ENCODE data around the gene SMIM11. TPM values are rescaled to one million over a fixed set of nuclear protein-coding genes. Genes with fewer than 3 reads are reported as not detected.
"Not testable (repeated sequence)": the region's sequence is repeated elsewhere in the genome, so short reads cannot be mapped to it uniquely, and the experiment has no call there.

Gene SMIM11
- total RNA-seq, 1 donor from 2014 or later, result 29.0 TPM

DNA sequence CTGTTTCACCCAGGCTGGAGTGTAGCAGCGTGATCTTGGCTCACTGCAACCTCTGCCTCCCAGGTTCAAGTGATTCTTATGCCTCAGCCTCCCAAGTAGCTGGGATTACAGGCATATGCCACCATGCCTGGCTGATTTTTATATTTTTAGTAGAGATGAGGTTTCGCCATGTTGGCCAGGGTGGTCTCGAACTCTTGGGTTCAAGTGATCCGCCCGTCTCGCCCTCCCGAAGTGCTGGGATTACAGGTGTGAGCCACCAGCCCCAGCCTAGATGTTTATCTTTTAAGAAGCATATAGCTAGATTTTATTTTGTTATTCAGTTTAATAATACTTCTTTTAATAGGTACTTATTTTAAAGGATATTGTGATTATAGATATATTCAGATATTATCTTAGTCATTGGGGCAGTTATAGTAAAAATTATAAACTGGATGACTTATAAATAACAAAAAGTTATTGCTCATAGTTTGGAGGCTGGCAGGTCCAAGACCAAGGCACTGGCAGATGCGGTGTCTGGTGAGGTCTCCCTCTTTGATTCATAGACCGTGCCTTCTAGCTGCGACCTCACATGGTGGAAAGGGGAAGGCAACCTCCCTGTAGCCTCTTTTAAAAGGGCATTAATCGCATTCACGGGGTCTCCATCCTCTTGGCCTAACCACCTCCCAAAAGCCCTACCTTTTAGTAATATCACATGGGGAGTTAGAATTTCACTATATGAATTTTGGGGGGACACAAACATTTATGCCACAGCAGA is 14.6 kb upstream of the SMIM11 start:
- intact Hi-C loops (cut with micrococcal nuclease), result no loop called here
- Mint-ChIP-seq H3K36me3 (ENCODE audit: low read depth) (peaks cover 4% of the 10 kb centered on the region), H3K27ac (no peak overlapping the region), H3K9me3 (peaks cover 4% of the 10 kb centered on the region), H3K4me1 (ENCODE audit: low read depth) (peaks cover 7% of the 10 kb centered on the region), H3K27me3 (ENCODE audit: low read depth) (peaks cover 41% of the 10 kb centered on the region), H3K4me3 (ENCODE audit: low read depth) (no peak overlapping the region)
- no peak for DNase-seq (ENCODE audit: low spot score)

DNA sequence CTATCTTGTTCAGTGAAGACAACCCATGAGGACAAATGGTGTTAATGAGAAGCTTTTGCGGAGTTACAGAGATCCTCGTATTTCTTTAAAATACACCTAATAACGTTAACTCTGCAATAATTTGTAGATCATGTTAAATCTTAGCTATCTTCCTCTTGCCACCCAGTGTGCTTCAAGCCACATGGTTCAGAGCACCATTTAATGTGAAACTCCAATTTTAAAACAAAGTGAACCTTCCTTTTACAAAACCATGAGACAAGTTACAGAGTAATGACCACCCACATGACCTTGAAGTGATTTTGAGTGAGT is 13.2 kb upstream of the SMIM11 start:
- peaks cover 31% of the 10 kb centered on the region for H3K27me3 Mint-ChIP-seq (ENCODE audit: low read depth)
- DNase-seq (ENCODE audit: low spot score), result no peak
- H3K36me3 Mint-ChIP-seq (ENCODE audit: low read depth), result peaks cover 4% of the 10 kb centered on the region
- H3K4me3 Mint-ChIP-seq (ENCODE audit: low read depth), result no peak overlapping the region
- H3K9me3 Mint-ChIP-seq, result peaks cover 4% of the 10 kb centered on the region
- peaks cover 7% of the 10 kb centered on the region for H3K4me1 Mint-ChIP-seq (ENCODE audit: low read depth)
- H3K27ac Mint-ChIP-seq, result no peak overlapping the region
- intact Hi-C loops (cut with micrococcal nuclease), result no loop called here

DNA sequence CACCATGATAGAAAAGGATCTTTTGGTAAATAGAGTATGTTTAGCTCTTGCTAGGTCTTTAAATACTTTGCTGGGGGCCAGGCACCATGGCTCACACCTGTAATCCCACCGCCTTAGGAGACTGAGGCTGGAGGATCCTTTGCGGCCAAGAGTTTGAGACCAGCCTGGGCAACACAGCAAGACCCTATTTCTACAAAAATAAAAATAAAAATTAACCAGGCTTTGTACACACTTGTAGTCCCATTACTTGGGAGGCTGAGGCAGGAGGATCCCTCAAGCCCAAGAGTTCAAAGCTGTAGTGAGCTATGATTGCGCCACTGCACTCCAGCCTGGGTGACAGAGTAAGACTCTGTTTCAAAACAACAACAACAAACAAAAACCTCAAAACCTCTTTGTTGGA is 12.6 kb upstream of the SMIM11 start:
- no peak overlapping the region for H3K4me3 Mint-ChIP-seq (ENCODE audit: low read depth)
- no peak overlapping the region for H3K27ac Mint-ChIP-seq
- peaks cover 4% of the 10 kb centered on the region for H3K9me3 Mint-ChIP-seq
- peaks cover 4% of the 10 kb centered on the region for H3K36me3 Mint-ChIP-seq (ENCODE audit: low read depth)
- H3K4me1 Mint-ChIP-seq (ENCODE audit: low read depth), result peaks cover 7% of the 10 kb centered on the region
- intact Hi-C loops (cut with micrococcal nuclease), result no loop called here
- peaks cover 26% of the 10 kb centered on the region for H3K27me3 Mint-ChIP-seq (ENCODE audit: low read depth)
- no peak for DNase-seq (ENCODE audit: low spot score)

DNA sequence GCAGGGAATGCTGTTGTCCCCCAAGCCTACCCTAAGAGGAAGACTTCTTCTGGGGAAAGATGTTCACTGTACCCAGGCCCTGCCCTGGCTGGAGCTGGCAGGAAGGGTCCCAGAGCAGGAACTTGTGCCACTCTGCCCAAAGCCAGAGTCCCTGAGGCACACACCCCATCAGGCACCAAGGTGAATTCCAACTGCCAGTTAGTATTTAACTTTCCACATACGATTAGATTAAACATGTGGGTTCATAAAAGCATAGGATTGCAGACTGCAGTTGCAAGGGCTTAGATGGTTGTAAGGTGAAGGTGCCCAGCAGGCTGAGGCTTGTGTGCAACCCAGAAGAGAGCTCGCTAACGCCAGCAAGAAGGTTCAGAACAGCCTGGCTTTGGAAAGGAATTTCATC is 11.6 kb upstream of the SMIM11 start, which contains the start of gene KCNE2:
Gene KCNE2, plus strand, starts transcription at position 274 of the 400 bp plus-strand sequence. CDS start 6,473 bp downstream, outside the sequence.
- Mint-ChIP-seq H3K27me3 (ENCODE audit: low read depth) (peaks cover 23% of the 10 kb centered on the region), H3K27ac (no peak within 1 kb of the TSS), H3K4me3 (ENCODE audit: low read depth) (no peak within 1 kb of the TSS), H3K9me3 (peaks cover 3% of the 10 kb centered on the region), H3K4me1 (ENCODE audit: low read depth) (peaks cover 10% of the 10 kb centered on the region), H3K36me3 (ENCODE audit: low read depth) (peaks cover 3% of the 10 kb centered on the region)
- intact Hi-C loops (cut with micrococcal nuclease), result no loop called here
- no peak for DNase-seq (ENCODE audit: low spot score)

DNA sequence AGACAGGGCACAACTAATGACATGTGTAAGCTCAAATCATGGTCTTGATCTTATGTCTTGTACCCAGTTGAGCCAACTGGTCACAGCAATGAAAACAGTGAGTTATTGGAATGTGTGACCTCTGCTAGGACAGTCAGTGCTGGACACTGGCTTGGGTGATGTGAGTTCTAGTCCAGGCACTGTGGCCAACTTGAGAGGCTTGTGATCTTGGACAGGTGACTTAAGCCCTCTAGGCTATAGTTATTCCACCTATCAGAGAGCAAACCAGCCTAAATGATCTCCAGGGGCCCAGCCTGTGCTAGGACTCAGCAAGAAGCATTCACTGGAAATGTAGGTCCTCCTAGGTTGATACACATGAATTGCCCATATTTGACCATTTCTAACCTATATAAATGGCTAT is 10.4 kb upstream of the SMIM11 start:
- no peaks in the 10 kb centered on the region for H3K9me3 Mint-ChIP-seq
- no peak overlapping the region for H3K27ac Mint-ChIP-seq
- intact Hi-C loops (cut with micrococcal nuclease), result no loop called here
- no peak for DNase-seq (ENCODE audit: low spot score)
- H3K4me1 Mint-ChIP-seq (ENCODE audit: low read depth), result peaks cover 11% of the 10 kb centered on the region
- H3K4me3 Mint-ChIP-seq (ENCODE audit: low read depth), result no peak overlapping the region
- peaks cover 20% of the 10 kb centered on the region for H3K27me3 Mint-ChIP-seq (ENCODE audit: low read depth)
- H3K36me3 Mint-ChIP-seq (ENCODE audit: low read depth), result no peaks in the 10 kb centered on the region

DNA sequence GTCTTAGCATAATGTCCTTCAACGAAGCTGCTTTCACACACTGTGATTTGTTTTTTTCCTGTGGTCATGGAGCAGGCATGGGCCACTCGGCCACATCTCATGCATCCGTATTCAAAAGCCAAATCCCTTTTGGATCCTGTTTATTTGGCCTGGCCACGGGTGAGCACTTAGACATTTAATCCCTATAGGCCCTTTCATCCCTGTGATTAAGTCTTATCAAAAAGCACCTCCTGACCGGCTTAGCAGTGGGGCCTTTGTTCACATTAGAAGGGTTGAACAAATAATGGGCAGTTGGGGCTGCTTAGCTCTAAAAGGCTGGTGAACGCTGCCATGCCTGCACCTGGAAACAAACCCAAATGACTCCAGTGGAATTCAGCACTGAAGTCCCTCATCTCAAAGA is 9.5 kb upstream of the SMIM11 start:
- no peaks in the 10 kb centered on the region for H3K36me3 Mint-ChIP-seq (ENCODE audit: low read depth)
- peaks cover 23% of the 10 kb centered on the region for H3K27me3 Mint-ChIP-seq (ENCODE audit: low read depth)
- no peaks in the 10 kb centered on the region for H3K9me3 Mint-ChIP-seq
- intact Hi-C loops (cut with micrococcal nuclease), result no loop called here
- H3K4me1 Mint-ChIP-seq (ENCODE audit: low read depth), result peaks cover 11% of the 10 kb centered on the region
- no peak overlapping the region for H3K4me3 Mint-ChIP-seq (ENCODE audit: low read depth)
- H3K27ac Mint-ChIP-seq, result no peak overlapping the region
- no peak for DNase-seq (ENCODE audit: low spot score)

DNA sequence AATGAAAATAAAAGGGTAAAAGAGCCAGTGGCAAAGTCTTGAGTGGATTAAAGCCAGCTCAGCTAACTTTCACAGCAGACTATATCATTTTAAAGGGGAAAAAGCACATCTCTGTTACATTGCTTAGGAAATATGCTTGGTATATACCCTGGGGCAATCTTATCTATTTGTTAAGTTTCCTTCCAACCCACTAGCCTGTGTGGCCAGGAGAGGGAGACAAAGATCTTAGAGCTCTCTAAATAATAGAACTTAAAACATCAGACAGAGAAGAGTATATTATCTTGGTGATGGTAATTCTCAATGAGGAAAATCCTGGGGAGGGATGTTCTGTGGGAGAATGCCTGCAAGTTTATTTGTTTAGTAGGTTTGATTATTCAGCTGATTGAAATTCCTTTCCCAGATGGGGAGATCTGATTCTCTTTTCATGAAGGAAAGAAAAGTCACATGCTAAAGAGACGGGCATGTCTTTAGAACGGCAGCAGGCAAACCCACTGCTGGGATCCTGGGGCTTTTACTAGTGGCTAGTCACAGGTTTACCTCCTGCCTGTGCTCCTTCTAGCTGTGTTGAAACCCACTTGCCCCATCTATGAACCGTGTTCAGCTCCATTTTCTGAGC is 7.9 kb upstream of the SMIM11 start:
- no peaks in the 10 kb centered on the region for H3K9me3 Mint-ChIP-seq
- H3K36me3 Mint-ChIP-seq (ENCODE audit: low read depth), result no peaks in the 10 kb centered on the region
- peaks cover 4% of the 10 kb centered on the region for H3K4me1 Mint-ChIP-seq (ENCODE audit: low read depth)
- intact Hi-C loops (cut with micrococcal nuclease), result no loop called here
- no peak overlapping the region for H3K4me3 Mint-ChIP-seq (ENCODE audit: low read depth)
- H3K27me3 Mint-ChIP-seq (ENCODE audit: low read depth), result peaks cover 21% of the 10 kb centered on the region
- DNase-seq (ENCODE audit: low spot score), result no peak
- no peak overlapping the region for H3K27ac Mint-ChIP-seq

DNA sequence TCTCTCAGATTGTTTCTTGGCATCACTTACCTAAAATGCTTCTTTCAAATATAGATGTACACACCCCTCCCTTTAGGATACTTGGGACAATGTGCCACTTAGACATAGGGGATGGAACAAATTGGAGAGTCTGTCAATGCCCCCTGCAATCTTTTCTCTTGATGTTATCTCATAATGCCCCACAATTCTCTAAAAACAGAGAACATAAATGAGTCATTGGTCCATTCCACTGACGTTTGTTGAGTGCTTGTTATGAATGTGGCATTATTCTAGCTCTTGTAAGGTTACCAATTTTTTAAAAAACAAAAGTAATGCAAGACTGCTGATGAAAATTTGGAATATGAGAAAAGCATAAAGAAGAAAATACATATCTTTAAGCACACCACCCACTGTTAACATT is 5.6 kb upstream of the SMIM11 start:
- DNase-seq (ENCODE audit: low spot score), result no peak
- Mint-ChIP-seq H3K9me3 (no peaks in the 10 kb centered on the region), H3K4me1 (ENCODE audit: low read depth) (peaks cover 5% of the 10 kb centered on the region), H3K27me3 (ENCODE audit: low read depth) (peaks cover 19% of the 10 kb centered on the region), H3K27ac (no peak overlapping the region), H3K36me3 (ENCODE audit: low read depth) (no peaks in the 10 kb centered on the region), H3K4me3 (ENCODE audit: low read depth) (no peak overlapping the region)
- intact Hi-C loops (cut with micrococcal nuclease), result no loop called here

DNA sequence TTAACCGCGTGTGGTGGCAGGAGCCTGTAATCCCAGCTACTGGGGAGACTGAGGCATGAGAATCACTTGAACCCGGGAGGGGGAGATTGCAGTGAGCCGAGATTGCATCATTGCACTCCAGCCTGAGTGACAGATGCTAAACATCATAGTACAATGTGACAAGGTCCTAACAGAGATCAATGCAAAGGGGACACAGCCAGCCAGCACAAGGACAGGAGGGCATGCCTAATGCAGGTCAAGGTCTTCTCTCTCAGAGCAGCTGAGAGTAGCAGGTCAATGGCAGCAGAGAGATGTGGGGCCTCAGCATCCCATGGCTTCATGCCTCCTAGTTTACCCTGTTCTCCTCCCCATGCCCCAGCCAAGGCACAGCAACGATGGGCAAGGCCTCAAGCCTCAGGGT is 3.0 kb upstream of the SMIM11 start:
- Mint-ChIP-seq H3K4me1 (ENCODE audit: low read depth) (peaks cover 5% of the 10 kb centered on the region), H3K27me3 (ENCODE audit: low read depth) (peaks cover 19% of the 10 kb centered on the region), H3K4me3 (ENCODE audit: low read depth) (no peak overlapping the region), H3K9me3 (no peaks in the 10 kb centered on the region), H3K27ac (no peak overlapping the region), H3K36me3 (ENCODE audit: low read depth) (no peaks in the 10 kb centered on the region)
- intact Hi-C loops (cut with micrococcal nuclease), result no loop called here
- peak; percentile 5 for DNase-seq (ENCODE audit: low spot score)

DNA sequence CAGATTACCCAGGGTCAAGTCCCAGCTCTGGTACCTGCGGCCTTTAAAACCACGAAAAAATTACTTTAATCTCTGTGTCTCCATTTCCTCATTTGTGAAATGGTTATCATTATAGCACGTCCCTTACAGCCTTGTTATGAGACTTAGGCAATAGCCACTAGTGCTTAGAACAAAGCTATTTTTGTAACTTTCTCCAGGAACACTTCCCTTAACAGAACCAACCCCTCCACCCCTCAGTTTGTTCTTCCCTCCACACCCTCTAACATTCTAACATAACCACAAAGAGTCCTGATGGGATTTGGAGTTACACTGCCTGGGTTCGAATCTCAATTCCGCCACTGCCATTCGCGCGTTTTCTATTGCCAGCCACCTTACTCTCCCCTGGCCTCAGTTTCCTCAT is 845 bp upstream of the SMIM11 start:
- DNase-seq (ENCODE audit: low spot score); H3K27ac Mint-ChIP-seq; H3K4me3 Mint-ChIP-seq (ENCODE audit: low read depth); H3K9me3 Mint-ChIP-seq; H3K4me1 Mint-ChIP-seq (ENCODE audit: low read depth); H3K36me3 Mint-ChIP-seq (ENCODE audit: low read depth); intact Hi-C loops (cut with micrococcal nuclease): not testable (repeated sequence)
- H3K27me3 Mint-ChIP-seq (ENCODE audit: low read depth), result peaks cover 13% of the 10 kb centered on the region

DNA sequence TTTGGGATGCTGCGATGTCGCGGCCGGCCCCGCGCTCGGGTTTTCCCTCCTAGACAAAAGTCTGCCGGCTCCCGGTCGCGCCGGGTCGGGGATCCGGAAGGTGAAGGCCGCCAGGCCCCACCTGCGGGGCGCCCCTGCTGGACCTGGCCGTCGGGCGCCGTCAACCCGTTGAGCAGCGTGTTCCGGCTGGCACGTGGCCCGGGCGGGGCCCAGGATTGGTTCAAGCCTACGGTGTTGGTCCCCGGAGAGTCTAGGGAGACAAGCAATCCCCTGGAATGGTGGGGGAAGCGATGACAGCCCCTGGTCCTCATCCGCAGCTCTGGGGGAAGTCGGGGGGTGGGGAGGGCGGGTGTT is 289 bp downstream of the SMIM11 start:
- DNase-seq (ENCODE audit: low spot score); H3K4me1 Mint-ChIP-seq (ENCODE audit: low read depth); H3K9me3 Mint-ChIP-seq; H3K27me3 Mint-ChIP-seq (ENCODE audit: low read depth); intact Hi-C loops (cut with micrococcal nuclease); H3K27ac Mint-ChIP-seq; H3K4me3 Mint-ChIP-seq (ENCODE audit: low read depth); H3K36me3 Mint-ChIP-seq (ENCODE audit: low read depth): not testable (repeated sequence)

DNA sequence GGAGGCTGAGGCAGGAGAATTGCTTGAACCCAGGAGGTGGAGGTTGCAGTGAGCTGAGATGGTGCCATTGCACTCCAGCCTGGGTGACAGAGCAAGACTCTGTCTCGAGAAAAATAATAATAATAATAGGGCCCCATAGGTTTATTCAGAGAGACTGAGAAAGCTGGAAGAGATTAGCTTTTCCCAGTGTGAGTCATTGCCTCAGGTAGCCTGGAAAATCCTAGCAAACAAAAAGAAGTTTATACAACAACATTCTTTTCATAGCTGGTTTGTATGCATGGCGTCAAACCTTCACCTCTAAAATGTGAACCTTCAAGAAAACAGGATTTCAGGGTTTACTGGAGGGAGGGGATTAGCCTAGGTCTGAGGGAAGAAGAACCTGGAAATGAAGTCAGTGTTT is 7.8 kb downstream of the SMIM11 start:
- H3K4me3 Mint-ChIP-seq (ENCODE audit: low read depth); H3K27me3 Mint-ChIP-seq (ENCODE audit: low read depth); H3K4me1 Mint-ChIP-seq (ENCODE audit: low read depth); intact Hi-C loops (cut with micrococcal nuclease); H3K27ac Mint-ChIP-seq; H3K36me3 Mint-ChIP-seq (ENCODE audit: low read depth); DNase-seq (ENCODE audit: low spot score); H3K9me3 Mint-ChIP-seq: not testable (repeated sequence)

DNA sequence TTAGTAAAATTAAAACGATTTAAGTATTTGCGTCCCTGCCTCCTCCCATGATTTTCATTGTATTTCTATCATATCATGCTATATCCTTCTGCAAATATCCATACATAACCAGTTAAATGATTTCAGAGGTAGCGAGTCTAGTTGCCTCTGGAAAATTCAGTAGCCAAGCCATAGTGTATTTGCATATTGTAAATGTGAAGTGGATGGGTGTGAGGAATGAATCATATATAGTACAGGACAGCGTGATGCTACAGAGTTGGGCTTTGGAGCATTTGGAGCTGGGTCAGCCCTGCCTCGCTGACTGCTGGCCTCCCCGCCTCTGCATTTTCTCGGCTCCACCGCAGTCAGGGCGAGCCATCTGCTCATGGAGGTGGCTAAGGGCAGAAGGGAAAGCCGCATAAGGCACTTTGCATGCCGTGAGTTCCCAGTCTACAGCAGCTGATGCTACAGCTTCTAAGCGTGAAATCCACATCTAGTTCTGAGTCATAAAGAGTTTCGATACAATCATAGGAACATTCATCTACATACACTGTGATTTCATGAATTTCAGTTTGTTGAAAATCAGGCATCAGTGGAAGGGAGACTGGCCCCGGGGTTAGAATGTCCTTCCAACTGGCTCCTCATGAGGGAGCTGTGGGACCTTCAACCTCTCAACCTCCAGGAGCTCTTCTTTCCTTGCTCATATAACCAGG is 8.6 kb downstream of the SMIM11 start:
- H3K27me3 Mint-ChIP-seq (ENCODE audit: low read depth); H3K36me3 Mint-ChIP-seq (ENCODE audit: low read depth); DNase-seq (ENCODE audit: low spot score); intact Hi-C loops (cut with micrococcal nuclease); H3K27ac Mint-ChIP-seq; H3K4me3 Mint-ChIP-seq (ENCODE audit: low read depth); H3K4me1 Mint-ChIP-seq (ENCODE audit: low read depth); H3K9me3 Mint-ChIP-seq: not testable (repeated sequence)
